ENCODE data around the gene C14orf119. TPM values are rescaled to one million over a fixed set of nuclear protein-coding genes. Genes with fewer than 3 reads are reported as not detected.

The C14orf119 gene
- total RNA-seq, 2 donors from 2014 or later = 35.2 to 38.7 TPM

GRCh38 chr14:23117371-23118020 is 22.2 kb downstream of the C14orf119 start:
- DNase-seq (ENCODE audit: low spot score) = peak; percentile 82
- intact Hi-C loops (cut with DNase I) = no loop called here

- peak; percentile 81 for DNase-seq (ENCODE audit: low spot score)
- intact Hi-C loops (cut with DNase I) = no loop called here
These were observed 23.4 kb downstream of the C14orf119 start, which contains the start of gene CEBPE for GRCh38 chr14:23118506-23119362. Gene CEBPE, minus strand, starts transcription at chr14:23119255. Its CDS starts 164 bp downstream, at chr14:23119091.

DNA sequence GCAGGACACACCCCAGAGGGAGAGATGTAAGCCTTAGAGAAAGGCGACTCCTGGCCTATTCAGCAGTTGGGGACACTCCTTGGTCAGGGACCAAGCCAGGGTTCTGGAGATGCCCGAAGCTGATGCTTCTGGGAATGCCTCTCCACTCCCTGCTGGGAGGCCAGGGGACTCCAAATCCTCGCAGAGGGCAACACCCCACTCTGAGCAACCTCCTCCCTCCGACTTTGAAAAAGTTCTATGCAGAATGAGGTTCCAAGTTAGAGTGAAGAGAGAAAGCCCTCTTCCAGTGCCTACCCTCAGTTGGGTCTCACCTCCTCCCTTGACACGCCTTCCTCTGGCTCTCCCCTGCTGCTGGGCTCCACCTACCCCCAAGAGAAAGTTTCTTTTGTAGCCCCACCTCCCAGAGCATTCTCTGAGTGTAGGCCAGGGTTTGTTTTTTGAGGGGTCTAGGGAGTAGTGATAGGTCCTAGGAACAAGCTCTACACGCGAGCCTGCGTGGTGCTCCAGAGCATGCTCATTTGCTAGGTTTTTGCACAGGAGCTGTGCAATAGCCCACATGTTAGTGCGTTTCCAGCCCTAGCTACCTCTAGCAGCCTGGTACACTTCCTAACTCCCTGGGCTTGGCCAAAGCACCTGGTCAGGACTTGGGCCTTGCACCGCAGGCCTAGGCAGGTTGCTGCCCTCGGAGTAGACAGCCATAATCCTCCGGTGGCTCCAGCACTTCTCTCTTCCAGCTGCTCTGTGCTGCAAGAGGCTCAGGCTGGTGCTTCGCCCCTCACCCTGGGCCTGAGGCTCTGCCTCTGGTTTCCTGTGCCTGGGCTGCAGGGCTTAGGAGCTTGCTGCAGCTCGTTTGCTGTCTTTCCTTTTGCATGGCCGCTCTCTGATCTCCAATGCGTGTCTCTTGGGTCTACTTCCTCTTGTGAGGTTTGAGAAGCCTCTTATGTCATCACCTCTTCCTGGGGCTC is 24.3 kb downstream of the C14orf119 start:
- peak; percentile 62 for DNase-seq (ENCODE audit: low spot score)
- intact Hi-C loops (cut with DNase I) = loop anchor here (2.0 kb wide), 1 partner anchor 67 kb away; no protein-coding TSS in a partner anchor

- intact Hi-C loops (cut with DNase I) = loop anchor here (2.0 kb wide), 1 partner anchor 66 kb away; no protein-coding TSS in a partner anchor
- peak; percentile 96 for DNase-seq (ENCODE audit: low spot score)
These were observed 25.4 kb downstream of the C14orf119 start for GRCh38 chr14:23120541-23121251.

GRCh38 chr14:23121361-23121771 is 26.1 kb downstream of the C14orf119 start:
- intact Hi-C loops (cut with DNase I) = loop anchor here (2.0 kb wide), 1 partner anchor 65 kb away; no protein-coding TSS in a partner anchor
- peak; percentile 88 for DNase-seq (ENCODE audit: low spot score)

DNA sequence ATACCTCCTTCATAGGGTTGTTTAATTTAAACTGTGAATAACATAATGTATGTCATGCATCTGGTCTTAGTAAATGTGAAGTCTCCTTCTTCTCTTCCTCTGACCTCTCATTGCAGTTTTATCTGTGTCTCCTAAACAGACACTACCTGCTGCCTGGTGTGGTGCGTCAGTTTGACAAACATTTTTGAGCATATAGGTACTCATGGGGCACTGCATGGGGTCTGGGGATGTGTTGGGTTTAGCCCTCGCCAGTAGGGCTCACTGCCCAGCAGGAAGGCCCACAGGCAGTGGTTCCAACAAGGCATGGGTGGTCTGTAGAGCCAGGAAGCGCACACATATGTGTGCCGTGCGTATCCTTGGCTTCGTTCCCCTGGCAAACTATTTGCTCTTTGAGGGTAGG is 26.8 kb downstream of the C14orf119 start:
- DNase-seq (ENCODE audit: low spot score) = peak; percentile 63
- intact Hi-C loops (cut with DNase I) = no loop called here

DNA sequence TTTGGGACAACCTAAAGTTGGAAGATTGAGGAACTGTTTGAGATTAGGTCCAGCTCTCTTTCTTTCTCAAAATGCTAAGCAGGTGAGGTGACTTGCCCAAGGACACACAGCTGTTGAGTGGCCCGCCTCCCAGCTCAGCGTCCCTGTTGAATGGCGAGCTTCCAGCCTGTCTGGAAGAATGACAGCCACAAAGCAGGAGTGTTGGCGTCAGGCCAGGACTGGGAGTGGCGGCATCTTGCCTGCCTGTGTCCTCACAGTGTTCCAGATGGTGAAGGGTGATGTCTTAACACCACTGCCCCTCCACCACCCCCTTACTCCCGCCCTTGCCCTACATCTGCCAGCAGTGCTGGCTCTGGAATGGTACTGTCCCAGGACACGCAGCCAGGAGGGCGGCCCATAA is 28.1 kb downstream of the C14orf119 start:
- peak; percentile 87 for DNase-seq (ENCODE audit: low spot score)
- intact Hi-C loops (cut with DNase I) = no loop called here

- intact Hi-C loops (cut with DNase I) = no loop called here
These were observed 29.1 kb downstream of the C14orf119 start for GRCh38 chr14:23124337-23124954.

DNA sequence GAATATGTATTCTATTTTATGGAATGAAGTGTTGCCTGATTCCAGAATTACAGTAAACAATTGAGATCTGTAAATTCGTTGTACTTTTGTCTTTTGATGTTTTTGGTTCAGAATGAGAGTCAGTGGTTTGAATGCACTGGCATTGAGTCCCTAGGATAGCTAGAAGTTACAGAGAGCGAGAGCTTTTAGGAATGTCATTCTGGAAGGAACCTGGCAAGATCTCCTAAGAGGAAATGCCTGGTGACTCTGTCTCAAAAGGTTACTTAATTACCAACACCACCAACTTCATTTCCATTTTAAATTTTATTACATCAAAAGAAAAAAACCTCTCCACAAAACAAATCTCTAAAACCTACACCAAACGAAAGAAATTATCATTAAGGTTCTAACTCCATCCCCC is 29.7 kb downstream of the C14orf119 start:
- intact Hi-C loops (cut with DNase I) = no loop called here
- no peak for DNase-seq (ENCODE audit: low spot score)

More at GRCh38 chr14:23124337-23124954, 29.1 kb downstream of the C14orf119 start:
- DNase-seq (ENCODE audit: low spot score) = peak; percentile 50

- DNase-seq (ENCODE audit: low spot score) = no peak
- intact Hi-C loops (cut with DNase I) = no loop called here
These were observed 30.7 kb downstream of the C14orf119 start for GRCh38 chr14:23125933-23126524.

DNA sequence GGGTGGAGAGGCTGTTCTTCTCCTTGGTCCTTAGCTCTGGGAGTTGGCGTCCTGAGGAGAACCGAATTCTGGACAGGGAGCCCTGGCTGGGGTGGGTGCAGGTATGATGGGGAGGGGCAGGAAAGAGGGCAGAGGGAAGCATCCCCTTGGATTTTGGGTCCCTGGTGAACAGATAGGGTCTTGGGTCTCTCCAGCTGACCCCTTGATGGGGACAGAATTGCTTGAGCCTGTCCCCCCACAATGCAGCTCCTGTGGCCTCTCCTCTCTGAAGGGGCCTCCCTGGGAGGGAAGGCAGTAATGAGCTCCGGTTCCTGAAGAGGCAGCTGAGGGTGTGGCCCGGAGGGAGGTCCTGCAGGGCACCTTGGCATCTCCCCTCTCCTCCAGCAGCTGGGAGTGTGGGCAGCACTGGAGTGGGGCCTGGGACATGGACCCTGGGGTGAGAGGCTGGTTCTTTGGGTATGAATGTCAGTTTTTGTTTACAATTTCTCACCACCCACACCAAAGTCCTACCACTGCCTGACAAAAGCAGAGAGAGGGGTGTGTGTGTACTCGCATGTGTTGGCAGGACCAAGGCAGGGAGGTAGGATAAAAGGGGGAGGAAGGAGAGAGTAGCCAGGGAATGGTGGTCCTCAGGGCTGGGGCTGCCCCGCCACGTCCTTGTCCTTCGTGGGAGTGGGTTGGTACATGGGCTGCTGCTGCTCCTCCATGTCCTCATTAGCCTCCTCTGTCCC is 31.4 kb downstream of the C14orf119 start:
- peak; percentile 52 for DNase-seq (ENCODE audit: low spot score)
- intact Hi-C loops (cut with DNase I) = no loop called here

DNA sequence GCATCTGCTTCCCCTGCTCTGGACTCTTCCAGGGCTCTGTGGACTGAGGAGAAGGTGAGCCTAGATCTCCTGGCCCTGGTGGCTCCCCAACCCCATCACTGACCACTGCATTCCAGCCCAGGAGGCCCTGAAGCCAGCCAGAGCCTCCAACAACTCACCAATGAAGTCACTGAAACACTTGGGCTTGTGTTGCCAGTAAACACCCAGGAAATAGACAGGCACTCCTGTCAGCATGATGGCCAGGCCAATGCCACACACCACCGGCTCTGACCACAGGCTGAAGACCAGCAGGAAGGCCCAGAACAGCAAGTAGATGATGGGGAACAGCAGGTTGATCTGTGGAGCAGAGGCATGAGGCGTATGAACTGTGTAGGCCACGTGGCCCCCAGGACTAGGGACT is 32.6 kb downstream of the C14orf119 start:
- intact Hi-C loops (cut with DNase I) = no loop called here
- DNase-seq (ENCODE audit: low spot score) = no peak

DNA sequence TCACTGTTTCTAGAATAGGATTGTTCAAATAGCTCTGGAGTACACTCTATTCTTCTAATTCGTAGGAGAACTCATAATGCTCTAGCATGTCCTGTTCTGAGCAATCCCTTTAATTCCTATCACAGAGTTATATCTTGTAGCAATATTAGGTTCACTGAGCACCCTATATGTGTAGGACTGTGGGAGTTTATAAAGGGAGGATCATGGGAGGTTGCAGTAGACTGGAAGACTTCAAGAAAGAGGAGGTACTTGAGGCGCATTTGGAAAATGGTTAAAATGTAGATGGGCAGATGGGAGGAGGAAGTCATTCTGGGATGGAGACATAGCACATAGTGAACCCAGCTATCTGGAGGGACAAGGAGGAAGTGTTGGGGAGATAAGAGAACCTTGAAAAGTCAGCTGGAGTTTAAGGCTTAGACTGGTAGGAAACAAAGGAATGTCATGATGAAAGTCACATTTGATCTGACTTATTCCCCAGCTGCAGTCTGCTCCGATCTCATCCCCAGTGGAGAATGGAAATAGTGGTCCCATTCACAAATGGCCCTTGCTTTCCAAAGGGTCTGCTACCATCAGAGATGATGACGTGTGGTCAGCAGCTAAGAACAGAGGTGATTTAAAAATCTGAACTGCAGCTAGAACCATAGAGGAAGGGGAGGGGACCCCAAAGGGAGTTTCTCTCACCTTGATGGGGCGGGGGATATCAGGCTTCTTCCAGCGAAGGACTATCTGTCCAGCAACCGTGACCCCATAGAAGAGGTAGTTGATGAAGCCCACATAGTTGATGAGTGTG is 33.9 kb downstream of the C14orf119 start:
- intact Hi-C loops (cut with DNase I) = no loop called here
- no peak for DNase-seq (ENCODE audit: low spot score)

GRCh38 chr14:23129759-23130316 is 34.5 kb downstream of the C14orf119 start:
- no peak for DNase-seq (ENCODE audit: low spot score)
- intact Hi-C loops (cut with DNase I) = no loop called here

DNA sequence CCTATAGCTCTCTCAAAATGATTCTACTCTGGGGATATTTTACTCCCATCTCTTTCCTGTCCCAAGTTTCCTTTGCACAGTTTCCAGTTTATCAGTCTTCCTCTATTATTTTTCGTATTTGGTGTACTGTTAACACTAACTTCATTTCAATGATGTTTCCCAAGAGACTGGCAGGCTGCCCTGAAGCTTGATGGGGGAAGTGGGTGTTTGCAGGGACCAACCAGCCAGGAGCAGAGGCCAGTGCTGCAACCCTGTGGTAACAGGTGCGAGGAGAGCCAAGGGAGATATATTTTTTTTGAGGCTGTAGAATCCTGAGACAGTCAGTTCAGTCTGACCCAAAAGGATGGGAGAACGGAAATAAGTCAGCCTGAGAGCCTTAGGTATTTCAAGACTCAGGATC is 35.6 kb downstream of the C14orf119 start:
- no peak for DNase-seq (ENCODE audit: low spot score)
- intact Hi-C loops (cut with DNase I) = no loop called here

- no peak for DNase-seq (ENCODE audit: low spot score)
- intact Hi-C loops (cut with DNase I) = no loop called here
These were observed 36.2 kb downstream of the C14orf119 start for GRCh38 chr14:23131482-23131881.
